NCI-H1105 treated with DMSO at 0.1 percent for 48 hours (cell line): Measurements from ENCODE around the gene EEPD1.
A peak's percentile ranks its signal among the peaks of the same experiment; 100 is the strongest.

ENCODE experiments used
- DNase-seq: peaks from one replicate; lab custom pipeline; 2025; lab: John Stamatoyannopoulos, UW

The EEPD1 gene

GRCh38 chr7:36154255-36155212 lies 1.5 kb downstream of the EEPD1 start:
- no peak for DNase-seq

- peak; percentile 42 for DNase-seq
Measured at GRCh38 chr7:36155811-36156361, 2.8 kb downstream of the EEPD1 start.

GRCh38 chr7:36157527-36158320 lies 4.7 kb downstream of the EEPD1 start:
- no peak for DNase-seq

GRCh38 chr7:36158321-36158605 lies 5.2 kb downstream of the EEPD1 start:
- no peak for DNase-seq

GRCh38 chr7:36159618-36160017 lies 6.6 kb downstream of the EEPD1 start:
- DNase-seq: no peak

- DNase-seq: no peak
Measured at GRCh38 chr7:36160313-36160712, 7.3 kb downstream of the EEPD1 start.

- peak; percentile 6 for DNase-seq
Measured at GRCh38 chr7:36161996-36162395, 8.9 kb downstream of the EEPD1 start.

GRCh38 chr7:36165059-36165458 lies 12.0 kb downstream of the EEPD1 start:
- no peak for DNase-seq

GRCh38 chr7:36165802-36166201 lies 12.7 kb downstream of the EEPD1 start:
- DNase-seq: no peak

GRCh38 chr7:36167403-36168050 lies 14.5 kb downstream of the EEPD1 start:
- no peak for DNase-seq

- no peak for DNase-seq
Measured at GRCh38 chr7:36171503-36171902, 18.4 kb downstream of the EEPD1 start.

- no peak for DNase-seq
Measured at GRCh38 chr7:36175886-36176285, 22.8 kb downstream of the EEPD1 start.

GRCh38 chr7:36176697-36177096 lies 23.6 kb downstream of the EEPD1 start:
- DNase-seq: no peak

GRCh38 chr7:36180121-36180520 lies 27.1 kb downstream of the EEPD1 start:
- no peak for DNase-seq

- DNase-seq: no peak
Measured at GRCh38 chr7:36181668-36182067, 28.6 kb downstream of the EEPD1 start.

- no peak for DNase-seq
Measured at GRCh38 chr7:36182854-36183604, 30.0 kb downstream of the EEPD1 start.

- DNase-seq: no peak
Measured at GRCh38 chr7:36185092-36185491, 32.0 kb downstream of the EEPD1 start.

GRCh38 chr7:36185756-36186155 lies 32.7 kb downstream of the EEPD1 start:
- no peak for DNase-seq

- DNase-seq: no peak
Measured at GRCh38 chr7:36186359-36187121, 33.5 kb downstream of the EEPD1 start.

GRCh38 chr7:36188266-36188665 lies 35.2 kb downstream of the EEPD1 start:
- no peak for DNase-seq

GRCh38 chr7:36188906-36189305 lies 35.9 kb downstream of the EEPD1 start:
- DNase-seq: no peak
